T-cell (primary cell): ENCODE measurements around the gene SDF4. TPM values are rescaled to one million over a fixed set of nuclear protein-coding genes. Genes with fewer than 3 reads are reported as not detected.

Experiments
- ATAC-seq, 4 experiments: fragments of 200-7000 bp in 3 of 4; fragments of 150-1000 bp in 1 of 4; cut with Tn5 transposase; replicated peaks in 1 of 4; 1 replicate in 3 of 4; 2 replicates in 1 of 4; pipeline ENCODE4 v1.10.0; 2021; ENCODE audit warnings: moderate library complexity in 3 of 4, mild to moderate bottlenecking in 2 of 4, moderate number of reproducible peaks in 1 of 4
- CTCF ChIA-PET, 2 donors: fragments of 300-600 bp; sonication (Branson Sonifier 250); formaldehyde crosslinking; loops; one replicate each; lab custom pipeline; 2022; ENCODE audit warnings: antibody characterized with exemption in 2 of 2; lab: Charles Lee
- POLR2A ChIA-PET, 2 donors: fragments of 300-600 bp; sonication (Branson Sonifier 250); formaldehyde crosslinking; loops; one replicate each; lab custom pipeline; 2022; ENCODE audit warnings: antibody characterized with exemption in 2 of 2; lab: Charles Lee
- DNase-seq, 35 experiments: peaks; one replicate each; pipeline versions ENCODE4 v3.0.0 to v3.0.0-alpha.2; 2013 to 2023
- H3K27ac ChIP-seq: one replicate; pipeline ENCODE4 v1.5.1; 2013; ENCODE audit warnings: low read length
- H3K27me3 ChIP-seq, 2 experiments: replicated peaks in 1 of 2; 1 replicate in 1 of 2; 2 replicates in 1 of 2; pipeline versions ENCODE4 v1.6.1 to v1.7.0; 2013; ENCODE audit warnings: low read length in 1 of 2, mixed read lengths in 1 of 2; ENCODE audit not compliant: control insufficient read depth in 2 of 2, insufficient read depth in 2 of 2; ENCODE audit errors: extremely low read depth in 1 of 2
- H3K36me3 ChIP-seq, 2 donors: 1 replicate in 1 of 2; 2 replicates in 1 of 2; pipeline versions ENCODE4 v1.6.1 to v1.7.0; 2013; ENCODE audit warnings: low read length in 1 of 2; ENCODE audit not compliant: control insufficient read depth in 2 of 2, insufficient read depth in 1 of 2; ENCODE audit errors: extremely low read depth in 1 of 2
- H3K4me1 ChIP-seq, 2 experiments: 1 replicate in 1 of 2; 2 replicates in 1 of 2; pipeline versions ENCODE4 v1.6.1 to v1.7.0; 2013; ENCODE audit warnings: low read length in 2 of 2, mixed read lengths in 1 of 2; ENCODE audit not compliant: insufficient read depth in 2 of 2, control insufficient read depth in 1 of 2; ENCODE audit errors: extremely low read depth in 1 of 2
- H3K4me3 ChIP-seq, 2 donors: 1 replicate in 1 of 2; 2 replicates in 1 of 2; pipeline versions ENCODE4 v1.5.1 to v1.7.0; 2013; ENCODE audit warnings: mild to moderate bottlenecking in 2 of 2, low read length in 1 of 2, moderate library complexity in 1 of 2; ENCODE audit not compliant: control insufficient read depth in 1 of 2; ENCODE audit errors: extremely low read depth in 1 of 2
- H3K9me3 ChIP-seq: 2 replicates; pipeline ENCODE4 v1.7.0; 2013
- H3K27ac Mint-ChIP-seq, 2 donors: one replicate each; pipeline ENCODE4 v1.8.0; 2020 to 2021; ENCODE audit warnings: mild to moderate bottlenecking in 2 of 2, mixed read lengths in 2 of 2
- H3K27me3 Mint-ChIP-seq, 2 donors: one replicate each; pipeline ENCODE4 v1.8.0; 2021 to 2022; ENCODE audit warnings: mixed read lengths in 2 of 2
- H3K36me3 Mint-ChIP-seq: one replicate; pipeline ENCODE4 v1.8.0; 2021; ENCODE audit warnings: mixed read lengths
- H3K4me1 Mint-ChIP-seq, 3 donors: one replicate each; pipeline ENCODE4 v1.8.0; 2020 to 2022; ENCODE audit warnings: mixed read lengths in 3 of 3, mild to moderate bottlenecking in 1 of 3
- H3K4me3 Mint-ChIP-seq, 3 donors: one replicate each; pipeline ENCODE4 v1.8.0; 2020 to 2022; ENCODE audit warnings: mild to moderate bottlenecking in 3 of 3, mixed read lengths in 3 of 3, moderate library complexity in 3 of 3
- H3K9me3 Mint-ChIP-seq, 3 donors: one replicate each; pipeline ENCODE4 v1.8.0; 2020 to 2022; ENCODE audit warnings: mixed read lengths in 3 of 3
- WGBS: methylation state at CpG from one replicate; pipeline ENCODE4 v1.1.5; 2013; ENCODE audit warnings: missing lambda C conversion rate; ENCODE audit not compliant: insufficient coverage; 5-methylcytosine and 5-hydroxymethylcytosine counted together
- total RNA-seq, 35 experiments: library from RNA in 6 of 35; stranded (reverse) in 6 of 35; fragments of 120-200 nt in 1 of 35; gene quantifications; one replicate each; pipeline versions ENCODE4 v1.2.1 to v1.2.4 and lab custom pipeline; 2013 to 2026

Gene SDF4
- total RNA-seq, 5 donors from 2014 or later (not counting 1 experiment from before 2014, with no cell fraction given): 98.6 to 151 (median 141) TPM

DNA sequence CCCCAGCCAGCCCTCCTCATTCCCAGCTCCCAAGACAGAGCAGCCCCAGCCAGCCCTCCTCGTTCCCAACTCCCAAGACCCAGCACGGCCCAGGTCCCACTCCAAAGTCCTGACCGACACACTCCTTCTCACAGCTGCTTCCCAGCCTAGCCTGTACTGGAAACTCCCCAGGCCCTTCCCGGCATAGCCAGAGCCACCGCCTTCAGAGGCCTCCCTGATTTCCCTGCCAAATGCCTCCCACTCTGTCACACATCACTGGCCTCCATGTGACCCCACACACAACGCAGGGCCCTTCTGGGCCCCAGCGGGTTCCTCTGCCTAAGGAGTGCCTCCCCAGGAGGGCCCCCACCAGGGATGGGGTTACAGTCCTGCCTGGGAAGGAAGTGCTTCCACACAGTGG lies 39.0 kb upstream of the SDF4 start:
- H3K9me3 ChIP-seq: no peaks in the 10 kb centered on the region
- Mint-ChIP-seq H3K27me3 (no peaks in the 10 kb centered on the region), H3K4me1 (peaks cover 37 to 56% (median 52%) of the 10 kb centered on the region in 3 donors), H3K4me3 (peak overlapping the region; percentile 55 to 85 (median 77)), H3K27ac (peak overlapping the region; percentile 13 to 16), H3K9me3 (no peaks in the 10 kb centered on the region), H3K36me3 (peaks cover 15% of the 10 kb centered on the region)
- CTCF ChIA-PET: no interaction called here
- H3K27me3 ChIP-seq: no peaks in the 10 kb centered on the region
- DNase-seq (no peak), ATAC-seq (no peak)
- WGBS: 84% methylated on average over 6 of the region's 7 CpGs
- peaks cover 11 to 24% of the 10 kb centered on the region in 2 donors for H3K36me3 ChIP-seq
- POLR2A ChIA-PET: no interaction called here
- H3K27ac ChIP-seq: no peak overlapping the region
- peaks cover 7 to 45% of the 10 kb centered on the region in 2 experiments for H3K4me1 ChIP-seq
- H3K4me3 ChIP-seq: no peak overlapping the region

DNA sequence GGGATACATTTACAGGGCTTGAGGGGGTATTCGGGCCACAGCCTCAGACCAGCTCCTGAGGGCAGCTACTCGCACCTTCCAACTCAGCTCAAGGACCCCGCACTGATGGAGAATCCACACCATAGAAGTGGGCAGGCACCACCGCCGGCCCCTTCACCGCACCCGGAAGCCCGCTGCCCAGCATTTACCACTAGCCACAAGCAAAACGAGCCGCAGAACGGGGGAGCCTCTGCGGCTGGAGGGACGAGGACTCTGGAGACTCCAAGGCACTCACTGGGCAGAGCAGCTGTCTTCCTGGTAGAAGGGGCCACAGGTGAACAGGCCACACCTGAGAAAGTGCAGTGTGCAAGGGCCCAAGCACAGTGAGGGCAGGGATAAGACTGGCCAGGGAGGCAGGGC lies 36.5 kb upstream of the SDF4 start:
- H3K36me3 Mint-ChIP-seq: peaks cover 15% of the 10 kb centered on the region
- no peak overlapping the region for H3K27ac Mint-ChIP-seq
- CTCF ChIA-PET: no interaction called here
- Histone ChIP-seq H3K36me3 (peaks cover 24 to 43% of the 10 kb centered on the region in 2 donors), H3K9me3 (no peaks in the 10 kb centered on the region), H3K27me3 (no peaks in the 10 kb centered on the region), H3K4me1 (peaks cover 7 to 35% of the 10 kb centered on the region in 2 experiments), H3K4me3 (no peak overlapping the region), H3K27ac (no peak overlapping the region)
- no peaks in the 10 kb centered on the region for H3K9me3 Mint-ChIP-seq
- 97% methylated on average over 11 of the region's 13 CpGs for WGBS
- peaks cover 37 to 53% (median 51%) of the 10 kb centered on the region in 3 donors for H3K4me1 Mint-ChIP-seq
- no peaks in the 10 kb centered on the region for H3K27me3 Mint-ChIP-seq
- ATAC-seq (no peak), DNase-seq (no peak)
- POLR2A ChIA-PET: no interaction called here
- no peak overlapping the region for H3K4me3 Mint-ChIP-seq

DNA sequence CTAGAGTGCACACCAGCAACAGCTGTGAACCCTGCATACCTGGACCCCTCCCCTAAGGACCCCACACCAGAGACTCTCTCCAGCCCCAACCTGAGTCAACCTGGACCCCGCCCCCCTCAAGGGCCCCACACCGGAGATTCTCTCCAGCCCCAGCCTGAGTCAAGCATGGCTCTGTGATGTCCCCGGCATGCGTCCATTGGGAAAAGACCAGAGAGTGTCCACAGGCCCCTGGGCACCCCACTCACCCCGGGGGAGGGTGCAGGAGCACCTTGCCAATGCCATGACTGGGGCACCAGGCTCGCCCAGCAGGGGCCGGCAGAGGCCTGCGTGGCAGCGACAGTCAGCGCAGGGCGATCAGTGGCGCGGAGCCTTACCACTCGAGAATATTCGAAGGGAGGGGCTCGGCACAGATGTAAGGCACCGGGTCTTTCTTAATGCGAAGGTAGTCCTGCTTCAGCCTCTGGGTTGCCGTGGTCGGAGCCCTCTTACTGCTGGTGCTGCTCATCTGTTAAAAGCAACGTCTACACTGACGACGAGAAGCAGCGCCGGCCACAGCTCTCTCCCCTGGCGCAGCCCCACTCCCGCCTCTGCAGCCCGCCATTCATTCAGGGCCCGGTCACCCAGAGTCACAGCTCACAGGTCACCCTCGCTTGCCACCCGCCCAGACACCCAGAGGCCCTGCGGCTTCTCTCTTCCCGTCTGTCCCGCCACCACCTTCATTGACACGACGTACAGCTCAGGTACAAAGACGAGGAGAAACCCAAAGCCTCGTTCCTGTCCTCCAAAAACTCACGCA lies 35.9 kb upstream of the SDF4 start:
- peaks cover 35 to 47% (median 47%) of the 10 kb centered on the region in 3 donors for H3K4me1 Mint-ChIP-seq
- peaks cover 18% of the 10 kb centered on the region for H3K36me3 Mint-ChIP-seq
- H3K36me3 ChIP-seq: peaks cover 28 to 49% of the 10 kb centered on the region in 2 donors
- peak overlapping the region in 1 of 2 donors; percentile 69 for H3K27ac Mint-ChIP-seq
- ChIA-PET POLR2A (no interaction called here), CTCF (no interaction called here)
- H3K27ac ChIP-seq: no peak overlapping the region
- no peaks in the 10 kb centered on the region for H3K27me3 ChIP-seq
- ATAC-seq (no peak), DNase-seq (no peak)
- no peak overlapping the region for H3K4me3 ChIP-seq
- no peaks in the 10 kb centered on the region for H3K9me3 ChIP-seq
- no peak overlapping the region for H3K4me3 Mint-ChIP-seq
- no peaks in the 10 kb centered on the region for H3K9me3 Mint-ChIP-seq
- H3K27me3 Mint-ChIP-seq: no peaks in the 10 kb centered on the region
- peaks cover 7 to 30% of the 10 kb centered on the region in 2 experiments for H3K4me1 ChIP-seq
- WGBS: 95% methylated on average over 37 of the region's 39 CpGs

DNA sequence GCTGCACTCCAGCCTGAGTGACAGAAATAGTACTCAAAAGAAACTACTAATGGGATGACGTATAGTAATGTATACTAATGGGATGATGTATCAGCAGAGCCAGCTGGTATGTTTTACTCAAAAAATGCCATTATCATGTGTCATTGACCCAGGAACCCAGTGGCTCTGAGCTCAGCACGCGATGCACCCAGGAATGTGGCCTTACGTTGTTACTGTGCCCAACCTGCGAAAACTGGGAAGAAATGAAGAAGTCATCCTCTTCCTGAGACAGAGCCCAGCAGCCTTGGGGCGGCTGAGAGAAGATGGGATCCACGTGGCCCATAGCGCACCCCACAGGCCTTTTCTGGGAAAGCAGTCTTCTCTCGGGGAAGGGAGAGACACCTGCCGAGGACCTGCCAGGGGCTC lies 33.1 kb upstream of the SDF4 start:
- H3K36me3 Mint-ChIP-seq: peaks cover 21% of the 10 kb centered on the region
- no peaks in the 10 kb centered on the region for H3K9me3 ChIP-seq
- H3K4me3 ChIP-seq: no peak overlapping the region
- H3K36me3 ChIP-seq: peaks cover 27 to 66% of the 10 kb centered on the region in 2 donors
- peaks cover 0 to 19% of the 10 kb centered on the region in 2 experiments for H3K4me1 ChIP-seq
- no peaks in the 10 kb centered on the region for H3K9me3 Mint-ChIP-seq
- H3K4me1 Mint-ChIP-seq: peaks cover 15 to 32% (median 31%) of the 10 kb centered on the region in 3 donors
- peak in 1 of 4 experiments; percentile 49 for ATAC-seq
- CTCF ChIA-PET: no interaction called here
- DNase-seq: peak in 9 of 35 experiments; percentile 15 to 46 (median 22)
- H3K27me3 Mint-ChIP-seq: no peaks in the 10 kb centered on the region
- POLR2A ChIA-PET: no interaction called here
- no peaks in the 10 kb centered on the region for H3K27me3 ChIP-seq
- H3K4me3 Mint-ChIP-seq: no peak overlapping the region
- no peak overlapping the region for H3K27ac ChIP-seq
- no peak overlapping the region for H3K27ac Mint-ChIP-seq
- WGBS: 93% methylated on average over 10 of the region's 10 CpGs

DNA sequence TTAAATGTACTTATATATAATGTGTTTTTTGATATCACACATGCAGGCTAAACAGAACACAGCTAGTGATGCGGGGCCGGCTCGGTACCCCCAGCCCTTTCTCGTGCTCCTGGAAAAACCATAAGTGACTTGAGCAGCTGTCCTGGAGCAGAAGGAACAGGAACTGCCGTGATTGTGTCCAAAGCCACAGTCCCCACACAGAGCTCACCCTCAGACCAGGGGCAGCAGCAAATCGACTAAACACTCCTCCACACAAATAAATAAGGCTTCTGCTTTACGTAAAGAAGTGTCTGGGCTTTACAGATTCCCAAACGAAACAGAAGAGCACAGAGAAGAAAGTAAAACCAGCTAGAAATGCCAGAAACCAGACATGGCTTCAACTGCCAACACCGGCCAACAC lies 32.2 kb upstream of the SDF4 start:
- Mint-ChIP-seq H3K9me3 (no peaks in the 10 kb centered on the region), H3K4me3 (no peak overlapping the region), H3K4me1 (peaks cover 13 to 30% (median 28%) of the 10 kb centered on the region in 3 donors), H3K27ac (no peak overlapping the region), H3K27me3 (no peaks in the 10 kb centered on the region), H3K36me3 (peaks cover 26% of the 10 kb centered on the region)
- 100% methylated on average over 4 of the region's 9 CpGs for WGBS
- DNase-seq (no peak), ATAC-seq (no peak)
- peaks cover 0 to 20% of the 10 kb centered on the region in 2 experiments for H3K4me1 ChIP-seq
- H3K36me3 ChIP-seq: peaks cover 26 to 72% of the 10 kb centered on the region in 2 donors
- no peak overlapping the region for H3K27ac ChIP-seq
- no peaks in the 10 kb centered on the region for H3K9me3 ChIP-seq
- CTCF ChIA-PET: interaction anchor here in 1 of 2 donors (0.6 kb wide), 1 partner anchor 15 kb away, joined by 3 read pairs; no protein-coding TSS in a partner anchor
- H3K4me3 ChIP-seq: no peak overlapping the region
- H3K27me3 ChIP-seq: no peaks in the 10 kb centered on the region
- POLR2A ChIA-PET: no interaction called here

DNA sequence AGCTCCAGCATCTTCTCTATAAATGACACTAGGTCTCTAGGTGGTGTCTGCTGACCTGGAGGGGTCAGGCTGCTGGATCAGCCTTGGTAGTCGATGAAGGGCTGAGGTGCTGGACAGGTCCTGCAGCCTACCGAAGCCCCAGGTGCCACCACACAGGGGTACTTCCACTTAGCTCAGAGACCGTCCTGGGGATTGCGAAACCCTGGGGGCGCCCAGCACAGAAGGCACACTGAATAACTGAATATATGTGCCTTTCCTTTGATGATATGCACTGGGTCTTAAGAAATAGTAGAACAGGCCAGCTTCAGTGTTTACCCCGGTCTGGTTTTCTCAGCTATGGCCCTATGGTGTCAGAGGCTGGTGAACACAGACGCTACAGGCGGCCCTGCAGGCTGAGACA lies 31.0 kb upstream of the SDF4 start:
- 100% methylated on average over 4 of the region's 8 CpGs for WGBS
- DNase-seq: no peak
- Mint-ChIP-seq H3K27me3 (no peaks in the 10 kb centered on the region), H3K27ac (no peak overlapping the region), H3K4me3 (no peak overlapping the region), H3K36me3 (peaks cover 27% of the 10 kb centered on the region), H3K9me3 (no peaks in the 10 kb centered on the region), H3K4me1 (peaks cover 13 to 22% (median 21%) of the 10 kb centered on the region in 3 donors)
- Histone ChIP-seq H3K4me3 (no peak overlapping the region), H3K27ac (no peak overlapping the region), H3K4me1 (peaks cover 0 to 18% of the 10 kb centered on the region in 2 experiments), H3K9me3 (no peaks in the 10 kb centered on the region), H3K27me3 (no peaks in the 10 kb centered on the region), H3K36me3 (peaks cover 24 to 70% of the 10 kb centered on the region in 2 donors)
- ATAC-seq: no peak
- CTCF ChIA-PET: no interaction called here
- POLR2A ChIA-PET: no interaction called here
